B cell (primary cell): ENCODE results near the gene CSF2RB. TPM values are rescaled to one million over a fixed set of nuclear protein-coding genes. Genes with fewer than 3 reads are reported as not detected.

Source experiments
- ATAC-seq: fragments of 200-7000 bp; cut with Tn5 transposase; one replicate; pipeline ENCODE4 v1.10.0; 2021; ENCODE audit warnings: low read depth, mild to moderate bottlenecking, moderate number of reproducible peaks, moderate library complexity
- CTCF ChIA-PET: fragments of 350-600 bp; sonication (Branson Sonifier 250); formaldehyde crosslinking; loops from one replicate; lab custom pipeline; 2021; ENCODE audit warnings: antibody characterized with exemption, inconsistent platforms; lab: Charles Lee
- POLR2A ChIA-PET: fragments of 350-600 bp; sonication (Branson Sonifier 250); formaldehyde crosslinking; loops from one replicate; lab custom pipeline; 2021; ENCODE audit warnings: antibody characterized with exemption; lab: Charles Lee
- DNase-seq: peaks from one replicate; pipeline ENCODE4 v3.0.0; 2013
- H2AFZ ChIP-seq: 2 replicates; pipeline ENCODE4 v1.6.1; 2012; ENCODE audit warnings: mild to moderate bottlenecking, low read depth, low read length; ENCODE audit not compliant: insufficient read depth, poor library complexity, severe bottlenecking
- H3K27ac ChIP-seq, 2 donors: 1 replicate in 1 of 2; 2 replicates in 1 of 2; pipeline ENCODE4 v1.5.1; 2012 to 2013; ENCODE audit warnings: low read length in 2 of 2, mild to moderate bottlenecking in 2 of 2, moderate library complexity in 1 of 2
- H3K27me3 ChIP-seq, 4 experiments: fragments of 200-600 bp in 1 of 4; sonication (generic) in 1 of 4; replicated peaks in 1 of 4; 1 replicate in 2 of 4; 2 replicates in 2 of 4; pipeline versions ENCODE4 v1.6.1 to v1.7.0; 2013 to 2016; ENCODE audit warnings: low read length in 3 of 4, mild to moderate bottlenecking in 2 of 4, mixed read lengths in 1 of 4, moderate library complexity in 1 of 4; ENCODE audit not compliant: insufficient read depth in 4 of 4, control insufficient read depth in 3 of 4; ENCODE audit errors: control extremely low read depth in 1 of 4
- H3K36me3 ChIP-seq, 2 experiments: replicated peaks in 1 of 2; 1 replicate in 1 of 2; 2 replicates in 1 of 2; pipeline versions ENCODE4 v1.6.1 to v1.7.1; 2013; ENCODE audit warnings: low read length in 1 of 2; ENCODE audit not compliant: insufficient read depth in 2 of 2, control insufficient read depth in 1 of 2; ENCODE audit errors: control extremely low read depth in 1 of 2, extremely low read depth in 1 of 2
- H3K4me1 ChIP-seq, 2 donors: fragments of 200-600 bp in 1 of 2; sonication (generic) in 1 of 2; 1 replicate in 1 of 2; 2 replicates in 1 of 2; pipeline versions ENCODE4 v1.5.1 to v1.6.1; 2013 to 2017; ENCODE audit warnings: low read length in 2 of 2; ENCODE audit not compliant: control insufficient read depth in 2 of 2, insufficient read depth in 2 of 2
- H3K4me2 ChIP-seq: replicated peaks from 2 replicates; pipeline ENCODE3; 2012; ENCODE audit warnings: mild to moderate bottlenecking, low read depth, low read length; ENCODE audit not compliant: poor library complexity, severe bottlenecking
- H3K4me3 ChIP-seq, 5 experiments: fragments of 200-600 bp in 1 of 5; sonication (generic) in 1 of 5; 1 replicate in 3 of 5; 2 replicates in 2 of 5; pipeline versions ENCODE4 v1.5.1 to v1.7.0; 2011 to 2016; ENCODE audit warnings: low read length in 4 of 5, mild to moderate bottlenecking in 4 of 5, low read depth in 2 of 5, control low read depth in 1 of 5, moderate library complexity in 1 of 5; ENCODE audit not compliant: insufficient read depth in 1 of 5; ENCODE audit errors: control extremely low read depth in 1 of 5, extremely low read depth in 1 of 5
- H3K79me2 ChIP-seq: fragments of 200-600 bp; sonication (generic); one replicate; pipeline ENCODE4 v1.6.0; 2016; ENCODE audit warnings: low read length; ENCODE audit not compliant: control insufficient read depth, insufficient read depth
- H3K9ac ChIP-seq: fragments of 200-600 bp; sonication (generic); 2 replicates; pipeline ENCODE4 v1.6.1; 2017; ENCODE audit warnings: mild to moderate bottlenecking, low read length, moderate library complexity
- H3K9me3 ChIP-seq, 3 donors: one replicate each; pipeline versions ENCODE4 v1.6.1 to v1.7.1; 2013; ENCODE audit warnings: low read length in 2 of 3; ENCODE audit not compliant: control insufficient read depth in 2 of 3, insufficient read depth in 1 of 3; ENCODE audit errors: control extremely low read depth in 1 of 3
- H4K20me1 ChIP-seq: 2 replicates; pipeline ENCODE4 v1.6.0; 2012; ENCODE audit warnings: mild to moderate bottlenecking, low read length; ENCODE audit not compliant: insufficient read depth, control insufficient read depth, poor library complexity, severe bottlenecking
- H3K27ac Mint-ChIP-seq: one replicate; pipeline ENCODE4 v1.8.0; 2021; ENCODE audit warnings: mixed read lengths
- H3K27me3 Mint-ChIP-seq: one replicate; pipeline ENCODE4 v1.8.0; 2021; ENCODE audit warnings: mixed read lengths
- H3K4me1 Mint-ChIP-seq: one replicate; pipeline ENCODE4 v1.8.0; 2021; ENCODE audit warnings: mixed read lengths
- H3K4me3 Mint-ChIP-seq: one replicate; pipeline ENCODE4 v1.8.0; 2021; ENCODE audit warnings: mixed read lengths
- H3K9me3 Mint-ChIP-seq: one replicate; pipeline ENCODE4 v1.8.0; 2022; ENCODE audit warnings: mixed read lengths; ENCODE audit not compliant: insufficient read depth
- EZH2 ChIP-seq: IDR thresholded peaks from 2 replicates; pipeline ENCODE4 v1.6.1; 2012; ENCODE audit warnings: borderline replicate concordance, low read depth, mild to moderate bottlenecking, moderate library complexity, low read length; ENCODE audit not compliant: insufficient read depth, poor library complexity, severe bottlenecking
- WGBS: methylation state at CpG from one replicate; pipeline ENCODE4 v1.1.5; 2013; ENCODE audit warnings: missing lambda C conversion rate; ENCODE audit not compliant: insufficient coverage; 5-methylcytosine and 5-hydroxymethylcytosine counted together
- intact Hi-C: fragments of 100-400 bp; cut with micrococcal nuclease; formaldehyde crosslinking; loops from one replicate; pipeline ENCODE4 v1.10.0; 2022
- polyA plus RNA-seq: library from polyadenylated mRNA; depleted of rRNA; stranded (reverse); fragments of >200 nt; gene quantifications from 2 replicates; pipeline ENCODE4 v1.2.3, GENCODE V29; 2012
- total RNA-seq, 2 donors: library from RNA; stranded (reverse); fragments of 120-200 nt in 1 of 2; gene quantifications; 1 replicate in 1 of 2; 2 replicates in 1 of 2; pipeline versions ENCODE4 v1.2.3 to v1.2.4, GENCODE V29; 2013 to 2022
- TF ChIP-seq, protein P1 (sequence below): fragments of 200-600 bp; IDR thresholded peaks from one replicate; pipeline ENCODE4 v1.8.0; 2022; ENCODE audit warnings: antibody characterized with exemption, mild to moderate bottlenecking

The CSF2RB gene
- total and polyA plus RNA-seq, 2 donors (not counting 1 experiment from before 2014, with no cell fraction given): 22.0 to 39.7 TPM

DNA sequence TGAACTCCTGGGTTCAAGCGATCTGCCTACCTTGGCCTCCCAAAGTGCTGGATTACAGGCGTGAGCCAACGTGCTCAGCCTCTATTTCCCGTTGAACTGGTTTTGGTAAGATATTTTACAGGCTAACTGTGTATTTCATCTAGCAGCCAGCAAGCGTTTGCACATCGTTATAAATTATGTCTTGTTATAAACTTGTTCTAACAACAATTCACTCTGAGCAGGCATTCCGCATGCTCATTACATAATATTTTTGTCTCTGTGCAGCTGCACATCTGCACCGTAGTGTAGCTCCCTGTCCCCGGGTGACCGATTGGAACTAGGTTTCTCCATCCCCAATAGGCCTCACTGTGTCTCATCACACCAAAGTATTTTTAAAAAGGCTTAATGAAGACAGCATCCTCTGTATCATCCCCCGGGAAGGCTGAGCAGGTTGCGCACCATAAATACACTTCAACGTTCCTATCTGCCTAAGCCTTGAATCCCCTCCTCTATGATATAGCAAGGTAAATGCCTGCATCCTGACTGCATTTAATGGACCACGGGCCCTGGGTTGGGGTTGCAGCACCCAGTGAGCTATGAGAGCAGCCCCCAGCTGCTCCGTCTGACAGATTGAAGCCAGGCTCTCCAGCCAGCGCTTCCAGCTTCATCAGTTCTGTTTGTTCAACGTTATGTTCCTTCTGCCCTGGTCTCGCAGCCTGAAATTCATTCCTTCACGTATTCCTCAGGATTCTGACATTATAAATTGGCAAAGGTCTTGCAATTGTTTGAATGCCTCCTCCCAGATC, 58.1 kb downstream of the CSF2RB start:
- H4K20me1 ChIP-seq: no peaks in the 10 kb centered on the region
- ATAC-seq (no peak), DNase-seq (no peak)
- CTCF ChIA-PET: interaction anchor here (0.7 to 1.7 kb wide), 2 partner anchors 190 to 215 kb away, joined by 3 to 4 read pairs; no protein-coding TSS in a partner anchor
- H3K4me1 ChIP-seq: no peaks in the 10 kb centered on the region
- H3K27ac ChIP-seq: no peak overlapping the region
- Mint-ChIP-seq H3K4me3 (no peak overlapping the region), H3K9me3 (no peaks in the 10 kb centered on the region), H3K27ac (no peak overlapping the region), H3K27me3 (no peaks in the 10 kb centered on the region), H3K4me1 (no peaks in the 10 kb centered on the region)
- intact Hi-C loops: no loop called here
- H3K4me3 ChIP-seq: no peak overlapping the region
- POLR2A ChIA-PET: no interaction called here
- no peak overlapping the region for H3K4me2 ChIP-seq
- no peak for TF ChIP-seq EZH2
- TF ChIP-seq, protein P1, sequence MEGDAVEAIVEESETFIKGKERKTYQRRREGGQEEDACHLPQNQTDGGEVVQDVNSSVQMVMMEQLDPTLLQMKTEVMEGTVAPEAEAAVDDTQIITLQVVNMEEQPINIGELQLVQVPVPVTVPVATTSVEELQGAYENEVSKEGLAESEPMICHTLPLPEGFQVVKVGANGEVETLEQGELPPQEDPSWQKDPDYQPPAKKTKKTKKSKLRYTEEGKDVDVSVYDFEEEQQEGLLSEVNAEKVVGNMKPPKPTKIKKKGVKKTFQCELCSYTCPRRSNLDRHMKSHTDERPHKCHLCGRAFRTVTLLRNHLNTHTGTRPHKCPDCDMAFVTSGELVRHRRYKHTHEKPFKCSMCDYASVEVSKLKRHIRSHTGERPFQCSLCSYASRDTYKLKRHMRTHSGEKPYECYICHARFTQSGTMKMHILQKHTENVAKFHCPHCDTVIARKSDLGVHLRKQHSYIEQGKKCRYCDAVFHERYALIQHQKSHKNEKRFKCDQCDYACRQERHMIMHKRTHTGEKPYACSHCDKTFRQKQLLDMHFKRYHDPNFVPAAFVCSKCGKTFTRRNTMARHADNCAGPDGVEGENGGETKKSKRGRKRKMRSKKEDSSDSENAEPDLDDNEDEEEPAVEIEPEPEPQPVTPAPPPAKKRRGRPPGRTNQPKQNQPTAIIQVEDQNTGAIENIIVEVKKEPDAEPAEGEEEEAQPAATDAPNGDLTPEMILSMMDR: no peak
- WGBS: 91% methylated on average over 13 of the region's 19 CpGs
- H3K27me3 ChIP-seq: no peaks in the 10 kb centered on the region
- H3K36me3 ChIP-seq: no peaks in the 10 kb centered on the region
- H3K79me2 ChIP-seq: no peaks in the 10 kb centered on the region
- no peak overlapping the region for H2AFZ ChIP-seq
- no peak overlapping the region for H3K9ac ChIP-seq
- no peaks in the 10 kb centered on the region for H3K9me3 ChIP-seq

DNA sequence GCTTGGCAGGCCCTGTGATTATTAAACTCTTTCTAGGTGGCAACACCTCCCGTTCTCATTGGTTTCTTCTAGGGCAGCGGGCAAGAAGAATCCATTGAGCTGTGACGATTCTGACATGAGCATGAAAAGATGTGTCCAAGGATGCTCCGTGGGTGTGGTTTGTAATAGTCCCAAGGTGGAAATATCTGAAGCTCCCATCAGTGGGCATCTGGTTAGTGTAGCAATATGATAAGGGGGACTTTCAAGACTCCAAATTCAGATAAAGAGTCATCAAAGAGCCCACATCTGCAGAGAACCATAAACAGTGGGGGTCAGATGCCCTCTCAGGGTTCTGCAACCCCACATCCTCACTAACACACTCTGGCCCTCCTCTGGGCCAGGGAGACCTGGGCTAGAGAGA, 63.2 kb downstream of the CSF2RB start:
- Histone ChIP-seq H3K36me3 (no peaks in the 10 kb centered on the region), H3K4me2 (no peak overlapping the region), H3K27ac (no peak overlapping the region), H3K9me3 (no peaks in the 10 kb centered on the region), H2AFZ (peak overlapping the region; percentile 98), H3K27me3 (no peaks in the 10 kb centered on the region), H3K9ac (no peak overlapping the region), H4K20me1 (no peaks in the 10 kb centered on the region), H3K4me3 (no peak overlapping the region), H3K79me2 (no peaks in the 10 kb centered on the region), H3K4me1 (peaks cover 0 to 11% of the 10 kb centered on the region in 2 donors)
- peaks cover 9% of the 10 kb centered on the region for H3K4me1 Mint-ChIP-seq
- intact Hi-C loops: loop anchor here (1.0 to 5.0 kb wide), 3 partner anchors 43 to 449 kb away; partner anchors contain the start of genes EIF3D, MPST and TST
- no peaks in the 10 kb centered on the region for H3K9me3 Mint-ChIP-seq
- H3K4me3 Mint-ChIP-seq: peak overlapping the region; percentile 98
- no peaks in the 10 kb centered on the region for H3K27me3 Mint-ChIP-seq
- ATAC-seq: no peak
- no peak for TF ChIP-seq EZH2
- TF ChIP-seq, protein P1: no peak
- DNase-seq: no peak
- H3K27ac Mint-ChIP-seq: peak overlapping the region; percentile 96
- POLR2A ChIA-PET: interaction anchor here (1.8 to 2.1 kb wide), 2 partner anchors 120 to 195 kb away, joined by 6 to 8 read pairs; no protein-coding TSS in a partner anchor
- CTCF ChIA-PET: interaction anchor here (0.5 to 9.6 kb wide), 21 partner anchors 8 to 937 kb away, joined by 3 to 62 read pairs (median 9); partner anchors contain the start of genes IFT27, MPST, NCF4 and TST
- 79% methylated on average over 2 of the region's 4 CpGs for WGBS
